DMS 273 treated with DMSO at 0.1 percent for 48 hours (cell line): Measurements from ENCODE around the gene RINL.
"Not testable (repeated sequence)": the region's sequence is repeated elsewhere in the genome, so short reads cannot be mapped to it uniquely, and the experiment has no call there.

ENCODE experiments used
- DNase-seq: peaks from one replicate; lab custom pipeline; 2025; lab: John Stamatoyannopoulos, UW

RINL gene

DNA sequence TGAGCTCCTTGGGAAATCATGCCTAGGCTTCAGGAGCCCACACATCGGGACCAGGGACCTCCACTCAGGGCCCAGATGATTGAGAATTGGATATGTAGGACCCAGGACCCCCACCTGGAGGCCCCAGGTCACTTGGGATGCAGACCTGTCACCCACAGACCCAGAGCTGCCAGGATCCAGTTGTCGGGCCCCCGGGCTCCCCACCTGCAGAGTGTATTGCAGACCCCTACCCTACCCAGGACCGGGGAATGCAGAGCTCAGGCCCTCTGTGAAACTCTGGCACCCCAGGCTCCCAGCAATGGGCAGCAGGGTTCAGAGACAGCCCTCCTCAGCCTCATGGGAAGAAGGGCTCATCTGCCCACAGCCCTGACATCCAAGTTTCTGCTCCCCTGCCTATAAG is 27.5 kb upstream of the RINL start:
- no peak for DNase-seq

GRCh38 chr19:38904581-38905539 is 26.8 kb upstream of the RINL start:
- DNase-seq: no peak

DNA sequence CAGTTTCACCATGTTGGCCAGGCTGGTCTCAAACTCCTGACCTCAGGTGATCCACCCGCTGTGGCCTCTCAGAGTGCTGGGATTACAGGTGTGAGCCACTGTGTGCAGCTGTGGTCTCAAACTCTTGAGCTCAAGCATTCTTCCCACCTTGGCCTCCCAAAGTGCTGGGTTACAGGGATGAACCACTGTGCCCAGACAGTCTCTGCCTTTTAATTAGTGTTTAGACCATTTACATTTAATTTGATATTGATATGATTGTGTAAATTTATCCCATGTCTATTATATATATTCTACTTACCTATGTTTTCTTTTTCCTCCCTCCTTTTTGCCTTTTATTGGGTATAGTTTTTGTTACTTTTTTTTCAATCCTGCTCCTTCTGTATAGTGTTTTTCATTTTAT is 23.6 kb upstream of the RINL start:
- no peak for DNase-seq

DNA sequence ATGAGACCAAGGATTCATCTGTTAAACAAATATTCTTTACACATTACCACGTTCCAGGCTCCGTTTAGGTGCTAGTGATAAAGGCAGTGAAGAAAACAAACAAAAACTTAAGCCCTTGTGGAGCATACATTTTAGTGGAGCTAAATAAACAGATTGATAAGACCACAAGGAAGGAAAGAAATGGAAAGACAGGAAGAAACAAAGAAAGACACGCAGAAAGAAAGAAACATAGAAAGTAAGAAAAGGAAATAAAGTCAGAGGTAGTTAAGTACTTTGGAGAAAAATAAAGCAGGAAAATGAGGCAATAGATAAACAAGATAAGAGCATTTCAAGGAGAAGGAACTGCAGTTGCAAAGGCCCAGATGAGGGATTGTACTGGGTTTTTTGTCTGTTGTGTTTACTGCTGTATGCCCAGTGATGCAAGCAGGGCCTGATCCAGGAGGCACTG is 22.7 kb upstream of the RINL start:
- DNase-seq: no peak

GRCh38 chr19:38900202-38900629 is 22.1 kb upstream of the RINL start:
- peak; percentile 51 for DNase-seq

GRCh38 chr19:38899447-38900201 is 21.5 kb upstream of the RINL start, which contains the start of the genes NFKBIB and SIRT2:
TSS of gene NFKBIB (plus strand) at chr19:38899969. CDS start at chr19:38900033, 64 bp downstream.
TSS of gene SIRT2 (minus strand) at chr19:38899618. CDS start at chr19:38899521, 97 bp downstream.
- DNase-seq: peak; percentile 99

GRCh38 chr19:38898788-38899446 is 20.8 kb upstream of the RINL start:
- DNase-seq: no peak

DNA sequence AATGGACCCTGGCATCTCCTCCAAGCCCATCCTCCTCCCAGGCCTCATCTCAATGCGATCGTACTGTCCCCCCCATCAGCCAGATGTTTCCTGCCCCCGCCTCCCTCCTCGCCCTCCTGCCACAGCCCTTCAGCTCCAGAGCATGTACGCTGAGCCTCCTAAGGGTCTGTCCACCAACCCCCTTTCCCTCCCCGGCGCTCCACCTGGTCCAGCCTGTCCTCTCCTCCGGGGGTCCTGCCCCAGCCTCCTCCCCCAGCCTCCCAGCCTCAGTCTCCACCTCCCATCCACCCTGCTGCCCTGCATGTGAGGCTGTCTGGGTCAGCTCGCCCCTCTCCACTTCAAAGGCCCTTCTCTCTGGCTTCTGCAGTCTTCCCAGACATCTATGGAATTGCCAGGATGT is 16.9 kb upstream of the RINL start:
- DNase-seq: no peak

DNA sequence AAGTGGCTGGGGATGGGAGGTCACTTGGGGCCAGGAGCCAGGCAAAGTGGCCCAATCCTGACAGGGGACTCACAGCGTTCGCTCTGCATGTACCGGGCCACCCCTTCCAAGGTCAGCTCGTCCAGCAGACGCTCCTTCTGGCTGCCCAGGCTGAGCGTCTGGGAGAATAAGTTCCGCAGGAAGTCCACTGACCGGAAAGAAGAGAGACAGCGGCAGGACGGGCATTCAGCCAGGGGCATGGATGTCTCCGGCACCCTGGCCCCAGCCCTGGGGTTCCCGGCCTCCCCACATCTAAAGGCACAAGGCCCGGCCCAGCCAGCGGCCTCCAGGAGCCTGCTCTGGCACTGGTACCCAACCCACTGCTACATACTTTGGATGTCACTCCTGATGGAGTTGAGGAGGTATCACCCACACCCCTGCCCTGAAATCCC is 15.3 kb upstream of the RINL start:
- DNase-seq: no peak

GRCh38 chr19:38892841-38893240 is 14.8 kb upstream of the RINL start:
- no peak for DNase-seq

- DNase-seq: no peak
Measured at GRCh38 chr19:38891771-38892170, 13.7 kb upstream of the RINL start.

- no peak for DNase-seq
Measured at GRCh38 chr19:38890686-38891085, 12.6 kb upstream of the RINL start.

- DNase-seq: no peak
Measured at GRCh38 chr19:38889803-38890202, 11.7 kb upstream of the RINL start.

- DNase-seq: no peak
Measured at GRCh38 chr19:38888876-38889275, 10.8 kb upstream of the RINL start.

DNA sequence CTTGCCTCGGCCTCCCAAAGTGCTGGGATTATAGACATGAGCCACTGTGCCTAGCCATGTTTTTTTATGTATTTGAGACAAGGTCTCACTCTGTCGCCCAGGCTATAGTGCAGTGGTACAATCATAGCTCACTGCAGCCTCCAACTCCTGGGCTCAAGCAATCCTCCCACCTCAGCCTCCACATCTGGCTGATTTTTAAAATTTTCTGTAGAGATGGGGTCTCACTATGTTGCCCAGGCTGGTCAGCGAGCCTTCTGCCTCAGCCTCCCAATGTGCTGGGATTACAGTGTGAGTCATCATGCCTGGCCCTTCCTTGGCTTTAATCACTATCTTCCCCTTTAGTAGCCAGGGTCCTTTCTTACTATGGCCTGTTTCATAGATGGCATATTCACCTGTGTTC is 6.6 kb upstream of the RINL start:
- not testable (repeated sequence) for DNase-seq

DNA sequence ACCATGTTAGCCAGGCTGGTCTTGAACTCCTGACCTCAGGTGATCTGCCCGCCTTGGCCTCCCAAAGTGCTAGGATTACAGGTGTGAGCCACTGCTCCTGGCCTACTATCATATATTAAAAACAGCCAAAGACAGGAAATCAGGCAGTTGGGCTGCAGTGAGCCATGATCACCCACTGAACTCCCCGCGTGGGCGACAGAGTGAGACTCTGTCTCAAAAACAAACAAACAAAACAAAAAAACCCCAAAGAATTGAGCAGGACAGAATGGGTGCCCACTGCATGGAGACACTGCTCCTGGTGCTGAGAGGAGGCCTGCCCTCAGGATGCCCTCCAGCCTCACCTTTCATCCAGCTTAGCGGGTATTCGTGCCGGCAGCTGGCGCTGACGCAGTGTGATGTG is 5.2 kb upstream of the RINL start:
- no peak for DNase-seq

DNA sequence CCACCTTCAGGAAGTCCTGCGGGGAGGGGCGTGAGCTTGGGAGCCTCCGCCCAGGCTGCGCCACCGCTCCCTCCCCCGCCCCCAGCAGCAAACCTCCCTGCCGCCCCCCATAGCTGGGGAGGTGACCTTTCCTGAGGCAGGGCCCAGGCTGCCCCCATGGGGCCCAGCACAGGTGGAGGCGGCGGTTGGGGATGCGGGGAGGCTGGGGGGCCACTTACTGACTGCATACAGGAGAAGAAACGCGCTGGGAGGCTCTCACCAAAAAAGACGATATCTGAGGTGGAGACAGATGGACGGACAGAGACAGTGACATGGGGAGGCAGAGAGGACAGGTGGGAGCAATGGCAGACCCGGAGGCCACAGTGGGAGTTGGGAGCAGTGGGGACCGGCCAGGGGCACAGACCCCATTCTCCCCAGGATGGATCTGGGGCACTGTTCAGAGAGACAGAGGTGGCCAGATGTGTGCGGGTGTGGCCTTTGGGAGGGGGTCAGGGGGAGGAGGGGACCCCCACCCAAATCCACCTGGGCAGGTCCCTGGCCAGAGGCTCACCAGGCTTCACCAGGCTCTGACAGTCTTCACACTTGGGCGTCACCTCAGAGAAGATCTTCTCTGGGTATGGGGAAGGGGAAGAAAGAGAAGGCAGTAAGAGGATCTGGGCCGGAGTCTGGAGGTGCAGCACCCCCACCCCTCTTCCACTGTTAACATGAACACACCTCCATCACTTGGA is 3.0 kb upstream of the RINL start:
- no peak for DNase-seq

DNA sequence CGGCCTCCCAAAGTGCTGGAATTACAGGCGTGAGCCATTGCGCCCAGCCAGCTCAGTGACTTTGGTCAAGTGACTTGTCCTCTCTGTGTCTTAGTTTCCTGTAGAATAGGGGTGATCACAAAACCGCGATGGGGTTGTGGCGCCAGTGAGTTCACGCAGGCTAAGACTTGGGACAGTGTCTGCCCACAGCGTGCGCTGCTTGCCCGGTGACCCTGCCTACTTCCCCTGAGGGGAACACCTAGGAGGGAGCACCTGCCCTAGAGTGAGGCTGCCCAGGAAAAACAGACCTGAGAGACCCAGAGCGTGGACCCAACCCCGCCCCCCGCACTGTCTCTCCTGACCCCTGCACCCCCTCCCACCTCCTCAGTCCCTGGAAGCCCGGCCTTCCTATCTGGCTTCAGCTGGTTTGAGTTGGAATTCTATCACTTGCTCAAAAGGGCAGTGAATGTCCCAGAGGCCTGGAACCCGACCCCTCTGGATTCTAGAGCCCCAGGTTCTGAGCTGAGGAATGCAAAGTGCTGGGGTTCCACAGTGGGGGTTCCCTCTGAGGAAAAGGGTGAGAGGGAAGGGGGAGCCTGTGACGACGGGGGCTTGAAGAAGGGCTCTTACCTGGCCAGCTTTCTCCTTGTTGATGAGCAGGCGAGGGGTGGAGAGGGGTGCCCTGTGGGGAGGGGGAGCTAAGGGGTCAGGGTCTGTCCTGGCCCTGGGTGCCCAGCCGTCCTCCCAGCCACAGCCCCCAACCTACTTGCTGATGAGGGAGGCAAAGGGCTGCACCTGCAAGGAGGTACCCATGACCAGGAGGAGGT is 2.2 kb upstream of the RINL start:
- no peak for DNase-seq

DNA sequence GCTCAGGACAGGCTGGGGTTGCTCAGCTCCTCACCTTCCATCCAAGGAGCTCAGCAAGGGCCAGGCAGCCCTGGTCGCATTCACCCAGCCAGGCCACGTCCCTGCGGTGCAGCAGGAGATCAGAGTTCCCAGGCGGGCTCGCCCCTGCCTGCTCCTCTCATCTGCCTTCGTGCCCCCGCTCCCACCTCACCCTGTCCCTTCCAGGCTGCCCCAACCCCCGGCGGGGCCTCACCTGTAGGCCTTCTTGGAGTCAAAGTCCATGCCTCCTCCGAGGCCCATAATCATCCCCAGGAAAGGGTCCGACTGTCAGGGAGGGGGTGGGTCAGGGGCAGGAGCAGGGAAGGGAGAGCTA is 1.3 kb upstream of the RINL start:
- no peak for DNase-seq

DNA sequence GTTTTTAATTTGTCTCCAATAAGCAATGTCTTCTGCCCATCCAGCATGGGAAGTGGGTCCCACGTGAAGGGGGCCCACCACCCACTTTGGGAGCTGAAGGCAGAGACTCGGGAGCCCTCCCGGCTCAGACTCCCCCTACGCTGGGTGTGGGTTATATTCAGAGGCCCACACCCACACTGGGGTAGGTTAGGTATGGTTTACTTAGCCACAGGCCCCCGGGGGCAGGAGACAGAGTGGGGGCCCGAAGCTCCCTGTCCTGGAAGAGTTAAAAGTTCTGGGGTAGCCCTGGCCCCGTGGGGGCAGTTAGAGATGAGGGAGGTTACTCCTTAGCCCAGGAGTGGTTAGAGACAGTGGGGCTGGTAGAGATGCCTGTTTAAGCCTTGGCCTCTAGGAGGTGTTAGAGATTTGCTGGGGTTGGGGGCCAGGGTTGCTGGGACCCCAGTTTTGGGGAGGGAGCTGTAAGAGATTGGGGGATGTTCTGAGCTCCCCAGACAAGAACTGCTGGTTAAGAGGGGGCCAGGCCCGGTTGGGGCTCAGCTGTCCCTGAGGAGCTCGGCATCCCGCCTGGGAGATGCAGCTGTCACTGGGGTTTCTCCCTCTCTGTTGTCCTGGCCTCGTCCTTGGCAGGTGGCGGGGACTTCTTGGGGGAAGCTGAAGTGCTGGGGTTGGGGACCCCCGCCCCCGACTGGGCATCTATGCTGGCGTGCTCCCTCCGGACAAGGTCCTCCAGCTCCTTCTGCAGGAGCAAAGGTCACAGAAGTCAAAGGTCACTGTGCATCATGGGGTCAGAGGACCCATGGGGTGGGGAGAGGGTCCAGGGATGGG is 712 bp upstream of the RINL start:
- no peak for DNase-seq
